ENCODE measurements around the gene EXPH5.
A peak's percentile ranks its signal among the peaks of the same experiment; 100 is the strongest.

Gene EXPH5

DNA sequence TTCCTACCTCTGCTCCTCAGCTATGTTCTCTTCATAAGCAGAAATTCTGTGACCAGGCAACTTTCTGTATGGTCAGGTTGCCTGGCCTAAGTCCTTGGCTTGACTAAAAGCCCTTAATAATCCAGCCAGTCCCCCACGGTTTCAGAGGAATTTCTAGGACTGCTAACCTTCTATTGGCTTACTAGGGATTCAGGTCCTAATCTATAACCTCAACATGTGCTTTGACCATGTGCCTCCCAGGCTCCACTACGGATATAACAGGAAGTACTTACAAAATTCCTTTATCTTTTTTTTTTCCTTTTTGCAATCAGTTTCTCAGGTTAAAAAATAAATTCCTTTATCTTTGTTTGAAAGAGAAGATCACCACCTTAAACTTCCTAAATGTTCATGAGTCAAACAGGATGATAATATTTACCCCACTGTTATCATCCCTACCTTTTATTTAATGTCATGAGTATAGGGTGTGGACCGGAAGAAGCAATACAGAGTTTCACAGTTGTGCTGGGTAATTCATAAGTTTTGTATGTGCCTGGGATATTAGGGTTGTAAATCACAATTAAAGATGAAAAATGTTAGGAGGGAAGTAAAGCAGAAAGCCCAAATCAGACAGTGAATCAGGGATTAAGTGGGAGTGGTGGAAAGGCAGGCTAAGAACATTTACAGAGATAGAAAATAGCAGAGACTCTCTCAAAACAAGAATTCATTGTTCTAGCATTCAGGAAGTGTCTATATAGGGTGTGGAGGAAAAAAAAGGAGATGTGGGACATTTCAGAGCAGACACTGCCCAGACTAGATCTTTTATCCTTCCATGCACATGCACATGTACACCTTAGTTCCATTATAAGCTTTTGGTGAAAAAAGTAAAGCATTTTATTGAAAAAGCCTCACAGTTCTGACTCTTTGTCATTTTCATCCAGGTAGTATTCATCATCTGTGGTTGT lies 84.6 kb downstream of the EXPH5 start:
- no peak for ATAC-seq

GRCh38 chr11:108501396-108501795 lies 92.2 kb downstream of the EXPH5 start:
- no peak for ATAC-seq

DNA sequence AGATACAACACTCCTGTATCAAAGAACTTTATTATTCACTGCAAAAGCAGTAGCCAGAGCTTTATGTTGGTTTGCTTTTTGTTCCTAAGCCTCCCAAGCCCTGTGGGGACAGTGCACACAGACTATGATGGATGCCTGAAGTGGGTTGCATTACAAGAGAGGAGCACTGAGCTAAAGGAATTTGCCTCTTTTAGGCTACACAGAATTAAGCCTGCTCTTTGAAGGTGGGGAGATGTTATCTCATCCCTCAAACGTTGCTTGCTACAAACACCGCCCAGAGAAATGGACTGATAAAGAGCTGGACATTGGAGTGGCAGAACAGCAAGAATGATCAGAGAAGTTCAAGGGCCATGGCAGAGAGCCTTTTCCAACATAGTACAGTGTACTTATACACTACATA lies 92.8 kb downstream of the EXPH5 start:
- no peak for ATAC-seq

DNA sequence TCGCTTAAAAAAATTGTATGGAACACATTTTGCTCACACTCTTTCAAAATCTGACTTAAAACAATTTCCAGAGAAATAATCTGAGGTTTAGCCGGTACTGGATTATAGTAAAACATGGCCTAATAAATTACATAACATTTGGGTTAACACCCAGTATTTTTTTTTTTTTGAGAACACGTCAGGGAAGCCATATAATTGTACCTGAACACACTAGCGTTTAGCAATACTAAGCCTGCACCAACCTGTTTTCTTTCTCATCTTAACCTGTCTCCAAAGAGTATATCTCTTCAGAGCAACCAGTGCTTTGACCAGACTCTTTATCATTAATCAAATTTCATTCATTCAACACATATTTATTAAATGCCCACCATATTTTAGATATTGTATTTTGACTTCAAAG lies 93.4 kb downstream of the EXPH5 start:
- ATAC-seq: no peak

DNA sequence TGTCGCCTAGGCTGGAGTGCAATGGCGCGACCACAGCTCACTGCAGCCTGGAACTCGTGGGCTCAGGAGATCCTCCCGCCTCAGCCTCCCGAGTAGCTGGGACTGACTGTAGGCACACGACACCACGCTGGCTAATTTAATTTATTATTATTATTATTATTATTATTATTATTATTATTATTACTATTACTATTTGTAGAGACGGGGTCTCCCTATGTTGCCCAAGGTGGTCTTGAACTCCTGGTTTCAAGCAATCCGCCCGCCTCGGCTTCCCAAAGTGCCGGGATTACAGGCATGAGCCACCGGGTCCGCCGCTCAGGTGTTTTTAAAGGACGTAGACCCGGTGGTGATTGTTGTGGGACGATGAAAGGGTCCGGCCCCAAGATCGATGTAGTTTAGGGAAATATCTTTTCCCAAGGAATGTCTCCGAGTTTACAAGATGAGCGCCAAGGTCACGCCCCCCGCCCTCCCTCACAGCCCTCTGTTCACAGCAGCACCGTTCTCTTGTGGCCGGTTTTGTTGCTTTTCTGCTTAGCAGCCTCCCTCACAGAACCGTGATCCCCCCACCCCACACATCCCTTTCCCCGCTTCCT lies 94.7 kb downstream of the EXPH5 start:
- no peak for ATAC-seq

GRCh38 chr11:108498046-108498815 lies 95.3 kb downstream of the EXPH5 start, which contains the start of gene POGLUT3:
Gene POGLUT3, minus strand, starts transcription at chr11:108498384. Its CDS starts 18 bp downstream, at chr11:108498366.
- peak; percentile 44 to 50 for ATAC-seq

GRCh38 chr11:108497317-108498045 lies 96.1 kb downstream of the EXPH5 start:
- peak; percentile 78 to 85 for ATAC-seq

- ATAC-seq: no peak
Observed at GRCh38 chr11:108496643-108497256, 96.8 kb downstream of the EXPH5 start.

DNA sequence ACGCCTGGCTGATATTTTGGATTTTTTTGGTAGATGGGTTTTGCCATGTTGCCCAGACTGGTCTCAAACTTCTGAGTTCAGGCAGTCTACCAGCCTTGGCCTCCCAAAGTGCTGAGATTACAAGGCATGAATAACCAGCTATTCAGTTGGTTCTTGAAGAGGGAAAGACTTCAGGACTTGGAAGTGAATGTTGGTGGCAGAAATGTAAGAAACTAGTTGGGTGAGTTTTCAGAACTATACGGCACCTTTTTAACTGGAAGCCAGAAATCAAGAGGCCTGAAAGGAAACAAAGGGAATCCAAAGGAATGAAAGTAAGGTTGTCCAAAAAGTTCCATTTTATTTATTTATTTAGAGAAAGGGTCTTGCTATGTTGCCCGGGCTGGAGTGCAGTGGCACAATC lies 98.2 kb downstream of the EXPH5 start:
- ATAC-seq: no peak

DNA sequence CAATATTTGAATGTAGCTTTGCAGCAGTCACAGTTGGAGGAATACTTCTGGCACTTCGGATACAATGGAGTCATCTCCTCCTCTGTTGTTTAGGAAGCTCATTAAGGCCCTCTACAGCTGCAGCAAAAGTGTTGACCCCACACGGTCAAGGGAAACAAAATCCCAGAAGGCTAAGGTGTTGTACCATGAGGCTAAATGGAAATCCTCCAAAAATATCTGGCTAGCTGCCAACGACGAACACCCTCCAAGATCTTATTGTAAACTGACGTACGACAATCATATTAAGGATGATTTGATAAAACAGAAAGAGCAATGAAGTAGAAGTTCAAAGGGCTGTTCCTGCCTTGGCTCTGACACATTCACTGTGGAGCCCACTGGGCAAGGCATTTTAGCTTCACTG lies 99.4 kb downstream of the EXPH5 start:
- no peak for ATAC-seq

GRCh38 chr11:108491936-108492335 lies 101.6 kb downstream of the EXPH5 start:
- ATAC-seq: no peak

- ATAC-seq: no peak
Observed at GRCh38 chr11:108486828-108487227, 106.7 kb downstream of the EXPH5 start.

- no peak for ATAC-seq
Observed at GRCh38 chr11:108486331-108486730, 107.2 kb downstream of the EXPH5 start.

DNA sequence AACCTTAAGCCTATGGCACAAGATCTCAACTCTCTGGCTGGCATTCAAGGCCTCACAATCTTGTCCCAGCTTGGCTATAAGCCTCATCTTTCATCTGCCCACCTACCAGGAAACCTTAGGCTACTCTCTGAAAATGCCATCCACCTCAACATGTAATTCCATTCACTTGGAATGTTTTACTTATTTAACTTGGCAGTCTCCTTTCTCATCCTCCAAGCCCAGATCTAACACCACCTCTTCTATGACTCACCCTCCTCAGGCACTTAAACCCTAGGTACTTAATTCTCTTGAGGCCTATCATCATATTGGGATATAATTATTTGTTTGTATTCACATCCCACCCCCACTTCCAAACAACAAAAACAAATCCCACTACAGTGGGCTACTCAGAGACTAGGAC lies 110.4 kb downstream of the EXPH5 start:
- ATAC-seq: no peak

GRCh38 chr11:108474664-108475463 lies 118.7 kb downstream of the EXPH5 start:
- no peak for ATAC-seq

- ATAC-seq: no peak
Observed at GRCh38 chr11:108472681-108473080, 120.9 kb downstream of the EXPH5 start.

GRCh38 chr11:108468478-108468864 lies 125.1 kb downstream of the EXPH5 start:
- ATAC-seq: no peak

- peak; percentile 99 for ATAC-seq
Observed at GRCh38 chr11:108467091-108467823, 126.3 kb downstream of the EXPH5 start, which contains the start of gene C11orf65. Gene C11orf65, minus strand, starts transcription at chr11:108467529. Its CDS starts 5,970 bp downstream, at chr11:108461559.

GRCh38 chr11:108466405-108466804 lies 127.2 kb downstream of the EXPH5 start:
- ATAC-seq: no peak

Measured in activated CD4-positive, CD25-positive, alpha-beta regulatory T cell treated with anti-CD3 and anti-CD28 coated beads, Interleukin-2, amount 50 U/mL, for 24 hours (primary cell).